ENCODE results near the gene ZNF827. TPM values are rescaled to one million over a fixed set of nuclear protein-coding genes. Genes with fewer than 3 reads are reported as not detected.

ZNF827 gene
- total RNA-seq, 1 experiment from 2014 or later, result 9.8 TPM

- intact Hi-C loops (cut with micrococcal nuclease), result no loop called here
- no peaks in the 10 kb centered on the region for H3K9me3 ChIP-seq (ENCODE audit: low read length)
- DNase-seq (no peak), ATAC-seq (no peak)
- H3K9me2 ChIP-seq (replicated peaks; ENCODE audit: low read length), result no peaks in the 10 kb centered on the region
- no peak overlapping the region for H2AFZ ChIP-seq (ENCODE audit: low read length)
- no peaks in the 10 kb centered on the region for H4K20me1 ChIP-seq (ENCODE audit: low read length)
- no TSS peak for BruUV-seq (replicated peaks)
- TF ChIP-seq CTCF (conservative IDR thresholded peaks at IDR 0.05; ENCODE audit: low read depth, low read length) (no peak), EZH2 (IDR thresholded peaks at IDR 0.05; ENCODE audit: low read length, unreplicated experiment) (no peak), EZH2phosphoT487 (IDR thresholded peaks at IDR 0.05; ENCODE audit: borderline replicate concordance, low read length) (no peak)
- no peaks in the 10 kb centered on the region for H3K36me3 ChIP-seq (ENCODE audit: low read depth, low read length)
- POLR2A ChIA-PET (ENCODE audit: unreplicated experiment), result interaction anchor here (0.7 kb wide), 1 partner anchor 245 kb away, joined by 4 read pairs; no protein-coding TSS in a partner anchor
- H3K27me3 ChIP-seq (ENCODE audit: low read length), result no peaks in the 10 kb centered on the region
- peaks cover 20% of the 10 kb centered on the region; the same call in 1 of the 2 replicates for H3K79me2 ChIP-seq (ENCODE audit: low read length)
- peaks cover 15% of the 10 kb centered on the region for H3K4me1 ChIP-seq (ENCODE audit: insufficient read depth, low read length)
- H3K4me2 ChIP-seq (ENCODE audit: low read length), result no peak overlapping the region
- H3F3A ChIP-seq (ENCODE audit: low read length, unreplicated experiment), result no peaks in the 10 kb centered on the region
- no peak overlapping the region for H3K4me3 ChIP-seq (ENCODE audit: low read length)
- no peak overlapping the region for H3K9ac ChIP-seq (ENCODE audit: low read length)
- CTCF ChIA-PET, result no interaction called here
- H3K27ac ChIP-seq (ENCODE audit: low read length), result no peak overlapping the region
These were observed 26.2 kb downstream of the ZNF827 start for GRCh38 chr4:145912376-145912775.

GRCh38 chr4:145909773-145910172, 28.9 kb downstream of the ZNF827 start:
- ATAC-seq (peak; percentile 48), DNase-seq (peak; percentile 50)
- peak overlapping the region; percentile 74 for H2AFZ ChIP-seq (ENCODE audit: low read length)
- no peaks in the 10 kb centered on the region for H3K9me3 ChIP-seq (ENCODE audit: low read length)
- H3K79me2 ChIP-seq (ENCODE audit: low read length), result peaks cover 25% of the 10 kb centered on the region; the same call in 1 of the 2 replicates
- no peaks in the 10 kb centered on the region for H3F3A ChIP-seq (ENCODE audit: low read length, unreplicated experiment)
- ChIA-PET POLR2A (ENCODE audit: unreplicated experiment) (no interaction called here), CTCF (no interaction called here)
- peak overlapping the region; percentile 49 for H3K4me3 ChIP-seq (ENCODE audit: low read length)
- H3K4me1 ChIP-seq (ENCODE audit: insufficient read depth, low read length), result peaks cover 20% of the 10 kb centered on the region
- no peaks in the 10 kb centered on the region for H3K27me3 ChIP-seq (ENCODE audit: low read length)
- H3K9me2 ChIP-seq (replicated peaks; ENCODE audit: low read length), result no peaks in the 10 kb centered on the region
- BruUV-seq (replicated peaks), result no TSS peak
- 0 out of 2 replicates have a peak overlapping the region, but pooled peaks have one; percentile 6 for H3K9ac ChIP-seq (ENCODE audit: low read length)
- H4K20me1 ChIP-seq (ENCODE audit: low read length), result no peaks in the 10 kb centered on the region
- intact Hi-C loops (cut with micrococcal nuclease), result no loop called here
- H3K27ac ChIP-seq (ENCODE audit: low read length), result peak overlapping the region; percentile 27; the same call in 1 of the 2 replicates
- H3K4me2 ChIP-seq (ENCODE audit: low read length), result peak overlapping the region; percentile 73
- TF ChIP-seq EZH2phosphoT487 (IDR thresholded peaks at IDR 0.05; ENCODE audit: borderline replicate concordance, low read length) (no peak), EZH2 (IDR thresholded peaks at IDR 0.05; ENCODE audit: low read length, unreplicated experiment) (no peak), CTCF (conservative IDR thresholded peaks at IDR 0.05; ENCODE audit: low read depth, low read length) (no peak)
- H3K36me3 ChIP-seq (ENCODE audit: low read depth, low read length), result no peaks in the 10 kb centered on the region

DNA sequence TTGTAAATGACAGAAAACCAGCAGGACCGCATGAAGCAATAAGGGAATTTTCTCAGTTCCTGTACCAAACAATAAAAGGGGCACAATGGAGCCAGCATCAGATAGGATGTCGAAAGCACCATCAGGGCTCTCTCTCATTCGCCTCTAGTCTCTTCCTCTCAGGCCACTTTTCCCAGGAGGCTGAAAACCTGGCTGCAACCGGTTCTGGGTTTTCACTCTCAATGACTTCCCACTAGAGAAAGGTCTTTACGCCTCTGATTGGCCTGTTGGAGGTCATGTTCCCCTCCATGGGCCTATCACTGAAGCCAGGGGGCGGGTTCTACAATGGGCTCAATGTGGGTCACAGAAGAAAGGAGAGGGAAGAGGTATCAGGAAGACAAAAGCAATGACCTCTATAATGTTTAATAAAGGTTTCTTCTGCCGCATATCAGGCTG, 29.3 kb downstream of the ZNF827 start:
- CTCF ChIA-PET, result no interaction called here
- POLR2A ChIA-PET (ENCODE audit: unreplicated experiment), result no interaction called here
- H3K27me3 ChIP-seq (ENCODE audit: low read length), result no peaks in the 10 kb centered on the region
- no TSS peak for BruUV-seq (replicated peaks)
- TF ChIP-seq EZH2phosphoT487 (IDR thresholded peaks at IDR 0.05; ENCODE audit: borderline replicate concordance, low read length) (no peak), CTCF (conservative IDR thresholded peaks at IDR 0.05; ENCODE audit: low read depth, low read length) (no peak), EZH2 (IDR thresholded peaks at IDR 0.05; ENCODE audit: low read length, unreplicated experiment) (no peak)
- H3K9ac ChIP-seq (ENCODE audit: low read length), result 0 out of 2 replicates have a peak overlapping the region, but pooled peaks have one; percentile 6
- no peaks in the 10 kb centered on the region; the same call in 1 of the 2 replicates for H4K20me1 ChIP-seq (ENCODE audit: low read length)
- intact Hi-C loops (cut with micrococcal nuclease), result no loop called here
- H3K4me3 ChIP-seq (ENCODE audit: low read length), result peak overlapping the region; percentile 49
- peaks cover 25% of the 10 kb centered on the region for H3K4me1 ChIP-seq (ENCODE audit: insufficient read depth, low read length)
- ATAC-seq, result peak; percentile 75
- DNase-seq, result peak; percentile 76
- H3K9me3 ChIP-seq (ENCODE audit: low read length), result no peaks in the 10 kb centered on the region
- H3K79me2 ChIP-seq (ENCODE audit: low read length), result peaks cover 25% of the 10 kb centered on the region; the same call in 1 of the 2 replicates
- H3K36me3 ChIP-seq (ENCODE audit: low read depth, low read length), result no peaks in the 10 kb centered on the region
- peak overlapping the region; percentile 74 for H2AFZ ChIP-seq (ENCODE audit: low read length)
- H3F3A ChIP-seq (ENCODE audit: low read length, unreplicated experiment), result no peaks in the 10 kb centered on the region
- H3K27ac ChIP-seq (ENCODE audit: low read length), result peak overlapping the region; percentile 27; the same call in 1 of the 2 replicates
- no peaks in the 10 kb centered on the region for H3K9me2 ChIP-seq (replicated peaks; ENCODE audit: low read length)
- peak overlapping the region; percentile 73 for H3K4me2 ChIP-seq (ENCODE audit: low read length)

All from PC-3 (cell line).